BLaER1 (cell line): ENCODE results near the gene ANXA7.

Experiments
- H3K27ac ChIP-seq: shearing (Covaris generic); formaldehyde crosslinking; 2 replicates; pipeline ENCODE4 v1.8.1; 2022
- H3K27me3 ChIP-seq: shearing (Covaris generic); formaldehyde crosslinking; 2 replicates; pipeline ENCODE4 v1.8.1; 2022
- H3K36me3 ChIP-seq: shearing (Covaris generic); formaldehyde crosslinking; 2 replicates; pipeline ENCODE4 v1.8.1; 2022
- H3K4me1 ChIP-seq: shearing (Covaris generic); formaldehyde crosslinking; 2 replicates; pipeline ENCODE4 v1.8.1; 2022
- H3K4me2 ChIP-seq: shearing (Covaris generic); formaldehyde crosslinking; 2 replicates; pipeline ENCODE4 v1.8.1; 2022
- H3K4me3 ChIP-seq: shearing (Covaris generic); formaldehyde crosslinking; 2 replicates; pipeline ENCODE4 v1.8.1; 2022
- H3K9ac ChIP-seq: shearing (Covaris generic); formaldehyde crosslinking; 2 replicates; pipeline ENCODE4 v1.8.1; 2022
- H3K9me3 ChIP-seq: shearing (Covaris generic); formaldehyde crosslinking; 2 replicates; pipeline ENCODE4 v1.8.1; 2022
- H4K20me1 ChIP-seq: shearing (Covaris generic); formaldehyde crosslinking; 2 replicates; pipeline ENCODE4 v1.8.1; 2022
- Cebpa-rat ChIP-seq: shearing (Covaris generic); IDR thresholded peaks from 2 replicates; pipeline ENCODE4 v1.8.1; 2022

Gene ANXA7

GRCh38 chr10:73439055-73439454 is 25.2 kb upstream of the ANXA7 start:
- no peaks in the 10 kb centered on the region for H3K27me3 ChIP-seq
- H3K4me3 ChIP-seq, result no peak overlapping the region
- no peak overlapping the region for H3K27ac ChIP-seq
- H3K9ac ChIP-seq, result no peak overlapping the region
- no peaks in the 10 kb centered on the region for H4K20me1 ChIP-seq
- TF ChIP-seq Cebpa-rat, result no peak
- H3K4me2 ChIP-seq, result no peak overlapping the region
- H3K9me3 ChIP-seq, result no peaks in the 10 kb centered on the region
- H3K4me1 ChIP-seq, result peaks cover 25% of the 10 kb centered on the region
- peaks cover 42% of the 10 kb centered on the region for H3K36me3 ChIP-seq

- Histone ChIP-seq H3K36me3 (peaks cover 18% of the 10 kb centered on the region), H3K4me2 (peak within 1 kb of the TSS; percentile 48), H3K4me3 (no peak within 1 kb of the TSS), H3K9ac (peak within 1 kb of the TSS; percentile 47; the same call in 1 of the 2 replicates), H3K27me3 (no peaks in the 10 kb centered on the region), H3K4me1 (peaks cover 18% of the 10 kb centered on the region), H3K27ac (peak within 1 kb of the TSS; percentile 63), H4K20me1 (no peaks in the 10 kb centered on the region), H3K9me3 (no peaks in the 10 kb centered on the region)
- TF ChIP-seq Cebpa-rat, result no peak
These were observed 19.6 kb upstream of the ANXA7 start, which contains the start of gene MSS51 for GRCh38 chr10:73433538-73433867. MSS51 (minus strand) TSS chr10:73433561; CDS start chr10:73428284, 5,277 bp downstream.

- TF ChIP-seq Cebpa-rat, result no peak
- peak overlapping the region; percentile 48 for H3K4me2 ChIP-seq
These were observed 19.0 kb upstream of the ANXA7 start for GRCh38 chr10:73432646-73433537.

DNA sequence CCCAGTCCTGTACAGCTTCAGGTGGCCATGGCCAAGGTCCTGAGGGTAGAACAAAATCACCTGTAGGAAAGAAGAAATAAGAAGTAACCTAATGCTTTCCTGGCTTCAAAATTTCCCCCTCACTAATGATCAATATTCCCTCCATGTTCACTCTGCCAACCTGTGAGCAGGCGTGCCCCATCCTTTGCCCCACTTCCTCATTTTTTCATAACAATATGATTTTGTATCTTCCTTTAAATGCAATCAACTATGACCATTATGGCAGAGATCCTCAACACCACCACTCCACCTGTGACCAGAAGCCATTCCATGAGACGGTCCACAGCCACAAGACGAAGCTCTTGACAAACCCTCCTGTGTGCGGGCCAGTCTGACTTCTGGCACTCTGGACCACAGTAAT is 12.5 kb upstream of the ANXA7 start:
- H3K9me3 ChIP-seq, result no peaks in the 10 kb centered on the region
- H3K27ac ChIP-seq, result no peak overlapping the region
- H3K36me3 ChIP-seq, result peaks cover 67% of the 10 kb centered on the region
- no peak overlapping the region for H3K4me3 ChIP-seq
- no peak for TF ChIP-seq Cebpa-rat
- H3K4me1 ChIP-seq, result no peaks in the 10 kb centered on the region; the same call in 1 of the 2 replicates
- H3K9ac ChIP-seq, result no peak overlapping the region
- no peak overlapping the region for H3K4me2 ChIP-seq
- no peaks in the 10 kb centered on the region for H3K27me3 ChIP-seq
- no peaks in the 10 kb centered on the region for H4K20me1 ChIP-seq

More at GRCh38 chr10:73432646-73433537, 19.0 kb upstream of the ANXA7 start:
- Histone ChIP-seq H3K27ac (peak overlapping the region; percentile 63; the same call in 1 of the 2 replicates), H3K27me3 (no peaks in the 10 kb centered on the region), H3K36me3 (peaks cover 18% of the 10 kb centered on the region), H3K9ac (peak overlapping the region; percentile 47; the same call in 1 of the 2 replicates), H3K9me3 (no peaks in the 10 kb centered on the region), H3K4me1 (peaks cover 18% of the 10 kb centered on the region), H4K20me1 (no peaks in the 10 kb centered on the region), H3K4me3 (no peak overlapping the region)

GRCh38 chr10:73424478-73424877 is 10.6 kb upstream of the ANXA7 start:
- Histone ChIP-seq H3K27me3 (no peaks in the 10 kb centered on the region), H3K4me1 (no peaks in the 10 kb centered on the region; the same call in 1 of the 2 replicates), H3K36me3 (peaks cover 67% of the 10 kb centered on the region), H3K27ac (no peak overlapping the region), H3K4me3 (no peak overlapping the region), H3K4me2 (no peak overlapping the region), H4K20me1 (no peaks in the 10 kb centered on the region), H3K9me3 (no peaks in the 10 kb centered on the region), H3K9ac (no peak overlapping the region)
- no peak for TF ChIP-seq Cebpa-rat

DNA sequence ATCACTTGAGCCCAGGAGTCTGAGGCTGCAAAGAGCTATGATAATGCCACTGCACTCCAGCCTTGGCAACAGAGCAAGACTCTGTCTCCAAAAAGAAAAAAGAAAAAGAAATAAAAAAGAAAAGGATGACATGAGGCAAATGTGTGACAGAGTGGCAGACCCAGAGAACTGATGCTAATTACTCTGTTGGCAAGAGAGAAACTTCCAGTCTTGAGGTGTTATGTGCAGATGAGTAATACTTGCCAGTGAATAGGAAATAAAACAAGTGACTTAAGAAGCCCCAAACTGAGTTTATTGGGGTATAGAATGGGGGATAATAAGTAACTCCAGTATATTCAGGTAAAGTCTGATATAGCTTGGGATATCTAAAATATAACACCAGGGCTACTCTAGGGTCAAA is 9.5 kb upstream of the ANXA7 start:
- Histone ChIP-seq H3K27me3 (no peaks in the 10 kb centered on the region), H3K9ac (no peak overlapping the region), H3K4me3 (no peak overlapping the region), H3K9me3 (no peaks in the 10 kb centered on the region), H3K27ac (no peak overlapping the region), H3K4me2 (no peak overlapping the region), H3K4me1 (no peaks in the 10 kb centered on the region; the same call in 1 of the 2 replicates), H3K36me3 (peaks cover 65% of the 10 kb centered on the region), H4K20me1 (no peaks in the 10 kb centered on the region)
- TF ChIP-seq Cebpa-rat, result no peak

GRCh38 chr10:73416571-73416970 is 2.7 kb upstream of the ANXA7 start:
- Histone ChIP-seq H3K4me3 (no peak overlapping the region), H3K36me3 (no peaks in the 10 kb centered on the region), H3K9ac (no peak overlapping the region), H3K9me3 (no peaks in the 10 kb centered on the region), H3K4me1 (peaks cover 21% of the 10 kb centered on the region), H3K27me3 (no peaks in the 10 kb centered on the region), H3K4me2 (no peak overlapping the region), H4K20me1 (no peaks in the 10 kb centered on the region), H3K27ac (no peak overlapping the region)
- TF ChIP-seq Cebpa-rat, result no peak

- Histone ChIP-seq H3K4me2 (peak overlapping the region; percentile 96), H3K4me1 (peaks cover 21% of the 10 kb centered on the region), H3K27ac (peak overlapping the region; percentile 91), H3K9me3 (no peaks in the 10 kb centered on the region), H3K9ac (peak overlapping the region; percentile 96), H3K27me3 (no peaks in the 10 kb centered on the region), H3K4me3 (peak overlapping the region; percentile 98), H3K36me3 (no peaks in the 10 kb centered on the region), H4K20me1 (peaks cover 8% of the 10 kb centered on the region)
- no peak for TF ChIP-seq Cebpa-rat
These were observed 530 bp upstream of the ANXA7 start for GRCh38 chr10:73414230-73414945.

DNA sequence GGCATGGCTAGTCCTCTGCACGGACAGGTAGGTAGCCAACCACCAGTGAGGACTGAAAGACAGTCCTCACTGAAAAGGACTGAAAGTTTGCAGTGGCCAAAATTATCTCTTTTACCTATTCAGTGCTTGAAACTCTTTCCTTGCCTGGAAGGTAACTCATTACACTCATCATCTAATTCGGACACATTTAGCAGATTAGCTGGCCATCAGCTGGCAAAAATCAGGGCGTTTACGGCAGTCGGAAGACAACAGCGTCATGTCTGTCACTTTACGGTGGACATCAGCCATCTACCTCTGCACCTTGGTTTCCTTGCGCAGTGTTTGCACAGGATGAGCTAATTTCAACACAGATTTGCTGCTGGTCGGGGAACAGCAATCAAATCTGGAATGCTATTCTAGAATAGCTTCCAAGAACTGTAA is 740 bp downstream of the ANXA7 start:
- no peaks in the 10 kb centered on the region for H3K27me3 ChIP-seq
- H3K9ac ChIP-seq, result peak overlapping the region; percentile 96
- peak overlapping the region; percentile 91 for H3K27ac ChIP-seq
- peak overlapping the region; percentile 96 for H3K4me2 ChIP-seq
- 0 out of 2 replicates have a peak, but pooled peaks cover under 1% of the 10 kb centered on the region for H3K36me3 ChIP-seq
- no peaks in the 10 kb centered on the region for H3K9me3 ChIP-seq
- peaks cover 21% of the 10 kb centered on the region for H4K20me1 ChIP-seq
- H3K4me1 ChIP-seq, result peaks cover 21% of the 10 kb centered on the region
- TF ChIP-seq Cebpa-rat, result no peak
- peak overlapping the region; percentile 98 for H3K4me3 ChIP-seq

DNA sequence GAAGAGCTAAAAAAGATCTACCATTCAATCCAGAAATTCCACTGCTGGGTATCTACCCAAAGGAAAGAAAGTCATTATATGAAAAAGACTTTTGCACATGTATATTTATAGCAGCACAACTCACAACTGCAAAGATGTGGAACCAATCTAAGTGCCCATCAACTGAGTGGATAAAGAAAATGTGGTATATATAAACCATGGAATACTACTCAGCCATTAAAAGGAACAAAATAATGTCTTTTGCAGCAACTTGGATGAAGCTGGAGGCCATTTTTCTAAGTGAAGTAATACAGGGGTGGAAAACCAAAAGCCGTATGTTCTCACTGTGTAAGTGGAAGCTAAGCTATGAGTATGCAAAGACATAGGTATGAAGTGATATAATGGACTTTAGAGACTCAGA is 3.0 kb downstream of the ANXA7 start:
- no peaks in the 10 kb centered on the region for H3K27me3 ChIP-seq
- no peak overlapping the region for H3K9ac ChIP-seq
- H3K4me1 ChIP-seq, result peaks cover 21% of the 10 kb centered on the region
- H3K4me3 ChIP-seq, result no peak overlapping the region
- no peak overlapping the region for H3K27ac ChIP-seq
- peaks cover 43% of the 10 kb centered on the region for H4K20me1 ChIP-seq
- H3K36me3 ChIP-seq, result peaks cover 9% of the 10 kb centered on the region; the same call in 1 of the 2 replicates
- no peaks in the 10 kb centered on the region for H3K9me3 ChIP-seq
- TF ChIP-seq Cebpa-rat, result no peak
- H3K4me2 ChIP-seq, result no peak overlapping the region
